WERI-Rb-1 (cell line): ENCODE results near the gene SQOR.

Source experiments
- DNase-seq: peaks from one replicate; pipeline ENCODE4 v3.0.0-alpha.2; 2020
- H3K27ac ChIP-seq: fragments of 250-450 bp; sonication (Bioruptor Pico); 2 replicates; pipeline ENCODE4 v1.5.1; 2020; ENCODE audit warnings: mild to moderate bottlenecking, moderate library complexity
- H3K27me3 ChIP-seq: fragments of 250-450 bp; sonication (Bioruptor Pico); 2 replicates; pipeline ENCODE4 v1.5.1; 2021; ENCODE audit warnings: mild to moderate bottlenecking, low read depth, moderate library complexity; ENCODE audit not compliant: insufficient read depth, severe bottlenecking
- H3K36me3 ChIP-seq: fragments of 250-450 bp; sonication (Bioruptor Pico); 2 replicates; pipeline ENCODE4 v1.5.1; 2020; ENCODE audit warnings: mild to moderate bottlenecking, moderate library complexity
- H3K4me3 ChIP-seq: 2 replicates; pipeline ENCODE4 v1.5.1; 2011; ENCODE audit warnings: low read depth, mild to moderate bottlenecking, control low read depth, low read length
- H3K9me3 ChIP-seq: fragments of 250-450 bp; sonication (Bioruptor Pico); 2 replicates; pipeline ENCODE4 v1.5.1; 2021; ENCODE audit warnings: mild to moderate bottlenecking, moderate library complexity; ENCODE audit not compliant: severe bottlenecking
- TF ChIP-seq, protein P1 (sequence below): IDR thresholded peaks from 2 replicates; pipeline ENCODE4 v1.5.1; 2011; ENCODE audit warnings: low read depth, mild to moderate bottlenecking, control low read depth, inconsistent platforms, low read length

Gene SQOR

DNA sequence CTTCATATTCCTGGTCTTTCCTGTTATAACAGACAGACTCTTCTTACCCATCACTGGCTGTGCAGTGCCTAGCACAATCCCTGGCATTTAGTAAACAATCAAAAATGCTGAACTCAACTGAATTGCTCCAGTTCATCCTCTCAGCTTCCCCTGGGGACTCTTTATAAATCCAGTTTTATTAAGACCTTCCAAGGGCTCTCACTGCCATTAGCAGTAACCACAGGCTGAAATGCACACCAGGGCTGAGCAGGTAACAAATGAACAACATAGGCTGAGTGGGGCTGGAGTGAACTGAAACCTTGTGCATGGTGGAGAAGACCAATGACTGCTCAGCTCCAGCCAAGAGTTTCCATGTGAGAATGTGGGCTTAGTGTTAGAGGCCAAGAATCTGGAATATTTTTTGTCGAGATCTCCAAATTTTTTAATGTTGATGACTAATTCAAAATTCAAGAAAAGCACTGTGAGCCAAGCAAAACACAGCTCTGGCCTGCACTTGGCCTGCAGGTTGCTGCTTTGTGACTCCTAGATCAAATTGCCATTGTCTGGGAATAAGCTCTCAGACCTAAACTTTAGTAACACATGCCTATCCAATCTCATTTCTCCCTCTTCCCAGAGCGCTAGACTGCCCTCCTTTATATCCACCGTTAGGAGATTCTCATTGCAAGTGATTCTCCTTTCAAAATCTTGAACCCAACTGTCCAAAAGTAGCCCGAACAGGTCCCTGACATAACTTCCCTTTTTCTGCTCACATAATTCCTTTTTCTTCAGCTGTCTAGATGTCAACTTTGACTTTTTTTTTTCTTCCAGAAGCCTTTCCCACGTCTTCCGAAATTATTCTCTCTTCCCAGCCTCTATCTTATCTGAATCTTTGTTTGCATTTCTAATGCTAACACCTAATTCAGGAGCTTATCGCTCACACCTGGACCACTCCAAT is 7.4 kb downstream of the SQOR start:
- TF ChIP-seq, protein P1, sequence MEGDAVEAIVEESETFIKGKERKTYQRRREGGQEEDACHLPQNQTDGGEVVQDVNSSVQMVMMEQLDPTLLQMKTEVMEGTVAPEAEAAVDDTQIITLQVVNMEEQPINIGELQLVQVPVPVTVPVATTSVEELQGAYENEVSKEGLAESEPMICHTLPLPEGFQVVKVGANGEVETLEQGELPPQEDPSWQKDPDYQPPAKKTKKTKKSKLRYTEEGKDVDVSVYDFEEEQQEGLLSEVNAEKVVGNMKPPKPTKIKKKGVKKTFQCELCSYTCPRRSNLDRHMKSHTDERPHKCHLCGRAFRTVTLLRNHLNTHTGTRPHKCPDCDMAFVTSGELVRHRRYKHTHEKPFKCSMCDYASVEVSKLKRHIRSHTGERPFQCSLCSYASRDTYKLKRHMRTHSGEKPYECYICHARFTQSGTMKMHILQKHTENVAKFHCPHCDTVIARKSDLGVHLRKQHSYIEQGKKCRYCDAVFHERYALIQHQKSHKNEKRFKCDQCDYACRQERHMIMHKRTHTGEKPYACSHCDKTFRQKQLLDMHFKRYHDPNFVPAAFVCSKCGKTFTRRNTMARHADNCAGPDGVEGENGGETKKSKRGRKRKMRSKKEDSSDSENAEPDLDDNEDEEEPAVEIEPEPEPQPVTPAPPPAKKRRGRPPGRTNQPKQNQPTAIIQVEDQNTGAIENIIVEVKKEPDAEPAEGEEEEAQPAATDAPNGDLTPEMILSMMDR: no peak
- no peak for DNase-seq
- no peak overlapping the region for H3K27ac ChIP-seq

DNA sequence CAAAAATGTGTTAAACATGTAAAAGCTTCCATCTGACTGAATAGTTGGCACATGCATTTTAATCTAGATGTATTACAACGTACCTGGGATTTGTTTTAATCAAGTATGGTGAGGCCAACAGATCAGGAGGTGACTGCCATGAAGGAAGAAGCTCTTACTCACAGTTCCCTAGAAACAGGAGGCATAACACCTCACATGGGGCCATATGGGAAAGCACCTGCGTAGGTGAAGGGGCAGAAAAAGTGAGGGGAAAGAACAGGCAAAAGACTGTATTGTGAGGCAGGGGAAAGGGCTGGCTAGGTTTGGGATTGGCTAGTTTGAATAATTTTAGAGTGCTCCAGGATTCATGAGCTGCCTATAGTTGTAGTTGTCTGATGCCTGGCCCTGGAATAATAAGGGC is 9.6 kb downstream of the SQOR start:
- no peak for DNase-seq
- no peaks in the 10 kb centered on the region for H3K9me3 ChIP-seq
- no peaks in the 10 kb centered on the region for H3K27me3 ChIP-seq
- H3K4me3 ChIP-seq: no peak overlapping the region
- no peaks in the 10 kb centered on the region for H3K36me3 ChIP-seq
- TF ChIP-seq, protein P1: no peak
- no peak overlapping the region for H3K27ac ChIP-seq

More for the DNA sequence above, 7.4 kb downstream of the SQOR start:
- Histone ChIP-seq H3K36me3 (no peaks in the 10 kb centered on the region), H3K4me3 (no peak overlapping the region), H3K27me3 (no peaks in the 10 kb centered on the region), H3K9me3 (no peaks in the 10 kb centered on the region)

DNA sequence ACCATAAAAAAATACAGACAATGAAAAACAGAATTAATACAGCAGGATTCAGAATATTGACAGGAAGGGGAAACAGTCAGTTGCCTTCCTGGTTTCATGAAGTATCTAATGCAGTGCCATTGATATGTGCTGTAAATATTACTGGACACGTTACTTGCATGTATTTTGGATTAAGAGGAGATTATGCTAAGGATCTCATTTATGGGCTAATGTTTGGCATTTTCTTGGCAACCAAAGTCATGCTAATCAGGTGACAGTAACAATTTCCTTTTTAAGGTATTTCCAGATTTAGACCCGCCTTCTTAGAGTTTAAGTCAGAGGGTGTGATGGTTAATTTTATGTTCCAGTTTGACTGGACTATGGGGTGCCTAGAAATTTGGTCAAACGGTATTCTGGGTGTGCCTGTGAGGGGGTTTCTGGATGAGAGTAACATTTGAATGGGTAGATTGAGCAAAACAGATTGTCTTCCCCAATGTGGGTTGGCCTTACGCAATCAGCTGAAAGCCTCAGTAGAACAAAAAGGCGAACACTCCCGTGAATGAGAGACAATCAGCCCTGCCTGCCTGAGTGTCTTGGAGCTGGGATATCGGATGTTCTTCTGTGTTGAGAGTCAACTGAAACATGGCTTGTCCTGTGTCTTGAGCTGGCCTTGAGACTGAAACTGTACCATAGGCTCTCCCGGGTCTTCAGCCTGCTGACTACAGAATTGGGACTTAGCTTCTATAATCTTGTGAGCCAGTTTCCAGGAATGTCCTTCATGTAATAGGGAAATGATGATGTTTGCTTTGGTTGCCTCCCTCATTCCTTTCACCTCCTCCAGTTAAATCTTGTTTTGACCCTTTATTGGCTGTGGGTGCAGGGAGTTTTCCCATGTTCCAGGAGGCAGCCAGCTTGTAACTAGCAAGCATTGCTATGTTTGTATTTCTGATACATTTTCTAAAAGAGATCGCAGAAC is 10.5 kb downstream of the SQOR start:
- Histone ChIP-seq H3K9me3 (no peaks in the 10 kb centered on the region), H3K36me3 (no peaks in the 10 kb centered on the region), H3K27ac (no peak overlapping the region), H3K27me3 (no peaks in the 10 kb centered on the region), H3K4me3 (no peak overlapping the region)
- no peak for DNase-seq
- TF ChIP-seq, protein P1: no peak

DNA sequence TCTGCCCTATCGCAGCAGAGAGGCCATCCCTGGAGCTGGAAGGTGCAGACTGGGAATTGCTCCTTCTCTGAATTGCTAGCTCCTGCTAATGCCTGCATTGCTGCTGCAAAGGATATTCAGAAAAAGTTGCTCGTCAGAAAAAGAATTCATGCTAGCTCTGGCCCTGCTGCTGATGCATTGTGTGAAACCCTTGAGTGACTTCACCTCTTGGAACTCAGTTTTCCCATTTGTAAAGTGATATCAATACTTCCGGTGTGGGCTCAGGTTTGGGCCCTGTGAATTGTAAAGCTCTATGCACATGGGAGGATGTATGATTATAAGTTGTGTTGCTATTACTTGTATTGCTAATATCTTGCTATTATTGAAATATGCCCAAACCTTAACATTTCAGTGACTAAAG is 11.4 kb downstream of the SQOR start:
- TF ChIP-seq, protein P1: no peak
- Histone ChIP-seq H3K9me3 (no peaks in the 10 kb centered on the region), H3K36me3 (no peaks in the 10 kb centered on the region), H3K4me3 (no peak overlapping the region), H3K27me3 (no peaks in the 10 kb centered on the region), H3K27ac (no peak overlapping the region)
- DNase-seq: no peak

DNA sequence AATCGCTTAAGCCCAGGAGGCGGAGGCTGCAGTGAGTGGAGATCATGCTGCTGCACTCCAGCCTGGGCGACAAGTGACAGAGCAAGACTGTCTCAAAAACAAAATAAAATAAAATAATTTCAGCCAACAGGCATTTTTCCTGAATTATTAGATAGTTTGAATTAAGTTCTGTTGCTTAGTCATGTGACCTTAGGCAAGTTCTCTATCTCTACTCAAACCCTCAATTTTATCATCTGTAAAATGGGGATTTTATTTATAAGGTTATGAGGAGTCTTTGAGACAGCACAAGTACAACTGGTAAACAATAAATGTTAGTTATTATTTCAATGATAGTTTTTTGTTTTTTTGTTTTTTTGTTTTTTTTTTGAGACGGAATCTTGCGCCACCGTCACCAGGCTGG is 13.0 kb downstream of the SQOR start:
- Histone ChIP-seq H3K4me3 (no peak overlapping the region), H3K27me3 (no peaks in the 10 kb centered on the region), H3K36me3 (no peaks in the 10 kb centered on the region), H3K9me3 (no peaks in the 10 kb centered on the region), H3K27ac (no peak overlapping the region)
- no peak for DNase-seq
- TF ChIP-seq, protein P1: no peak
